Tibial nerve (tissue), 4 donors: ENCODE data around the gene LIN7C. TPM values are rescaled to one million over a fixed set of nuclear protein-coding genes. Genes with fewer than 3 reads are reported as not detected.

Experiments used
- DNase-seq, 2 donors: peaks; one replicate each; pipeline ENCODE4 v3.0.0-alpha.2; 2019; ENCODE audit warnings: low spot score in 2 of 2
- H3K27ac ChIP-seq, 4 donors: fragments of 200-600 bp; sonication (generic) in 3 of 4; one replicate each; pipeline ENCODE4 v1.5.1; 2017 to 2019; ENCODE audit warnings: mild to moderate bottlenecking in 1 of 4
- H3K27me3 ChIP-seq, 2 donors: fragments of 200-600 bp; sonication (generic) in 1 of 2; one replicate each; pipeline versions ENCODE4 v1.5.1 to v1.6.0; 2017 to 2019
- H3K36me3 ChIP-seq, 3 donors: fragments of 200-600 bp; sonication (generic); one replicate each; pipeline ENCODE4 v1.5.1; 2018 to 2019
- H3K4me1 ChIP-seq, 4 donors: fragments of 200-600 bp; sonication (generic) in 3 of 4; one replicate each; pipeline ENCODE4 v1.5.1; 2017 to 2019
- H3K4me3 ChIP-seq, 4 donors: fragments of 200-600 bp; sonication (generic) in 3 of 4; one replicate each; pipeline ENCODE4 v1.5.1; 2017 to 2019; ENCODE audit warnings: mild to moderate bottlenecking in 1 of 4, moderate library complexity in 1 of 4
- H3K9me3 ChIP-seq, 4 donors: fragments of 200-600 bp; sonication (generic) in 3 of 4; one replicate each; pipeline ENCODE4 v1.5.1; 2017 to 2019
- CTCF ChIP-seq, 5 experiments: fragments of 200-600 bp in 3 of 5; fragments of 450-650 bp in 2 of 5; sonication (generic) in 3 of 5; IDR thresholded peaks; one replicate each; pipeline ENCODE4 v1.5.1; 2016 to 2019; ENCODE audit warnings: antibody characterized with exemption in 5 of 5, mild to moderate bottlenecking in 3 of 5, moderate library complexity in 2 of 5
- EP300 ChIP-seq, 2 donors: sonication (generic); formaldehyde crosslinking; IDR thresholded peaks; one replicate each; pipeline ENCODE4 v1.6.1; 2017; ENCODE audit warnings: antibody characterized with exemption in 2 of 2, mild to moderate bottlenecking in 1 of 2
- WGBS, 2 donors: methylation state at CpG; one replicate each; pipeline ENCODE4 v1.1.5; 2018; 5-methylcytosine and 5-hydroxymethylcytosine counted together
- small RNA-seq: library from RNA; depleted of rRNA; stranded (forward); fragments of <200 nt; gene quantifications from one replicate; pipeline ENCODE3, GENCODE V24; 2016
- total RNA-seq, 4 donors: library from RNA; depleted of rRNA; stranded (reverse); fragments of >200 nt; gene quantifications; one replicate each; pipeline ENCODE4 v1.1.0, GENCODE V29; 2016

LIN7C gene
- total RNA-seq, 4 donors from 2014 or later = 25.7 to 41.5 (median 36.2) TPM

DNA sequence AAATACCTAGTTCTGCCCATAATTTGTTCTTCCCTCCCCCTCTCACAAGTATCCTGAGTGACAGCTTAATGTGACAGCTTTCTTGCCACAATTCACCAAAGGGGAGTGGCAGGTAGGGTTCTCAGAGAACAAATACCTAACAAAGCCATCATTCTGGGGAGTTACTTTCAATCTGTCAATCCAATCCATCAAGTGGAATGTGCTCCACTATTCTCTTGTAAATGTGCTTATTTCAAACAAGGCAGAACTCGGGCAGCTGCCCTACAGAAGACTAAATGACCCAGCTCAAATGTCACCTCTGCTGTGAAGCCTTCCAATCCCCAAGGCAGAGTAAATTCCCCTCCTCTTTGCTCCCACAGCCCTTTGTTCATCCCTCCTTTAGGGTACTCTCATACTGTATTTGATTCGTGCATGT, 61.8 kb downstream of the LIN7C start:
- 61 to 65% methylated on average over 2 of the region's 2 CpGs for WGBS, 2 donors
- Histone ChIP-seq H3K27ac (peak overlapping the region in 3 of 4 donors; percentile 31 to 61 (median 60)), H3K4me3 (no peak overlapping the region), H3K4me1 (peaks cover 0 to 33% (median 8%) of the 10 kb centered on the region in 4 donors), H3K9me3 (no peaks in the 10 kb centered on the region), H3K36me3 (no peaks in the 10 kb centered on the region), H3K27me3 (no peaks in the 10 kb centered on the region)
- TF ChIP-seq EP300 (IDR thresholded peaks at IDR 0.05) (no peak), CTCF (IDR thresholded peaks at IDR 0.05) (no peak)
- DNase-seq = no peak

Small RNAs within 50 kb of the gene (small RNA-seq; reads per million reads assigned to genes)
- gene AC100771.1 (not detected), gene MIR8087 (not detected), gene RNA5SP339 (not detected)

Other genes with a start within 250 kb of the LIN7C start
- 10 to 100 TPM in 1 of 4 donors, 1 to 10 TPM in 3; 1.4 to 11.5 (median 4.7) TPM for gene CCDC34, start 143.6 kb downstream of the LIN7C start, total RNA-seq
- gene LGR4, start 34.0 kb downstream of the LIN7C start, total RNA-seq = 10 to 100 TPM; 26.5 to 51.3 (median 31.9) TPM
- under 1 TPM in 1 of 4 donors, not detected in 3; 0.30 TPM for gene BDNF, start 193.7 kb upstream of the LIN7C start, total RNA-seq